IMR-90 (cell line): Measurements from ENCODE around the gene AFDN. TPM values are rescaled to one million over a fixed set of nuclear protein-coding genes. Genes with fewer than 3 reads are reported as not detected.
A peak's percentile ranks its signal among the peaks of the same experiment; 100 is the strongest.

Experiments used
- ATAC-seq: fragments of 200-7000 bp; cut with Tn5 transposase; 2 replicates; pipeline ENCODE4 v1.9.1; 2020; ENCODE audit warnings: low read depth, mild to moderate bottlenecking, moderate library complexity
- BruUV-seq: library from RNA; stranded (reverse); fragments of 400-500 nt; replicated peaks from 2 replicates; lab custom pipeline; 2021; lab: Mats Ljungman, UMichigan
- CTCF ChIA-PET: fragments of 300-600 bp; formaldehyde crosslinking; extraction: SDS; loops from one replicate; lab custom pipeline; 2021; ENCODE audit warnings: antibody characterized with exemption; lab: Yijun Ruan, JAX
- POLR2A ChIA-PET: fragments of 300-600 bp; sonication (Branson Sonifier 250); formaldehyde crosslinking; loops from one replicate; lab custom pipeline; 2022; ENCODE audit warnings: antibody characterized with exemption; ENCODE audit not compliant: unreplicated experiment; lab: Charles Lee
- DNase-seq: peaks from one replicate; pipeline ENCODE4 v3.0.0; 2013
- H2AFZ ChIP-seq: replicated peaks from 2 replicates; pipeline ENCODE3; 2013; ENCODE audit warnings: low read length, mild to moderate bottlenecking; ENCODE audit not compliant: poor library complexity
- H2AK5ac ChIP-seq: 2 replicates; pipeline ENCODE4 v1.6.1; 2013; ENCODE audit warnings: low read depth, low read length, inconsistent platforms
- H2AK9ac ChIP-seq: replicated peaks from 2 replicates; pipeline ENCODE3; 2013; ENCODE audit warnings: mild to moderate bottlenecking, low read depth, low read length, moderate library complexity; ENCODE audit not compliant: poor library complexity
- H2BK120ac ChIP-seq: 2 replicates; pipeline ENCODE4 v1.6.1; 2013; ENCODE audit warnings: low read depth, low read length, inconsistent platforms
- H2BK15ac ChIP-seq: 3 replicates; pipeline ENCODE4 v1.6.1; 2013; ENCODE audit warnings: low read depth, low read length, inconsistent platforms
- H2BK20ac ChIP-seq: 2 replicates; pipeline ENCODE4 v1.6.1; 2013; ENCODE audit warnings: low read depth, mild to moderate bottlenecking, inconsistent platforms, low read length, moderate library complexity
- H2BK5ac ChIP-seq: 2 replicates; pipeline ENCODE4 v1.6.1; 2013; ENCODE audit warnings: mild to moderate bottlenecking, low read depth, low read length, inconsistent platforms; ENCODE audit not compliant: poor library complexity, severe bottlenecking
- H3K14ac ChIP-seq: replicated peaks from 2 replicates; pipeline ENCODE4 v1.6.1; 2013; ENCODE audit warnings: low read depth, low read length, inconsistent platforms
- H3K18ac ChIP-seq: 2 replicates; pipeline ENCODE4 v1.6.1; 2013; ENCODE audit warnings: low read depth, low read length, control low read depth
- H3K23ac ChIP-seq: 2 replicates; pipeline ENCODE4 v1.6.1; 2013; ENCODE audit warnings: low read depth, low read length, inconsistent platforms
- H3K27ac ChIP-seq: 2 replicates; pipeline ENCODE4 v1.5.1; 2013; ENCODE audit warnings: mild to moderate bottlenecking, control low read depth, low read length; ENCODE audit not compliant: insufficient read depth
- H3K27me3 ChIP-seq: 2 replicates; pipeline ENCODE4 v1.6.1; 2013; ENCODE audit warnings: low read length; ENCODE audit not compliant: control insufficient read depth, insufficient read depth
- H3K36me3 ChIP-seq: 2 replicates; pipeline ENCODE4 v1.6.1; 2013; ENCODE audit warnings: low read length, mixed read lengths; ENCODE audit not compliant: control insufficient read depth, insufficient read depth
- H3K4ac ChIP-seq: 2 replicates; pipeline ENCODE4 v1.6.1; 2013; ENCODE audit warnings: low read depth, low read length, inconsistent platforms
- H3K4me1 ChIP-seq: 2 replicates; pipeline ENCODE4 v1.6.1; 2013; ENCODE audit warnings: low read length, mixed read lengths; ENCODE audit not compliant: control insufficient read depth, insufficient read depth
- H3K4me2 ChIP-seq: 2 replicates; pipeline ENCODE4 v1.6.1; 2013; ENCODE audit warnings: low read depth, mild to moderate bottlenecking, control low read depth, low read length, moderate library complexity
- H3K4me3 ChIP-seq: 2 replicates; pipeline ENCODE4 v1.5.1; 2013; ENCODE audit warnings: low read depth, mild to moderate bottlenecking, control low read depth, low read length, moderate library complexity; ENCODE audit not compliant: insufficient read depth
- H3K56ac ChIP-seq: 2 replicates; pipeline ENCODE4 v1.6.1; 2013; ENCODE audit warnings: low read length, inconsistent platforms; ENCODE audit not compliant: insufficient read depth; ENCODE audit errors: extremely low read depth
- H3K79me1 ChIP-seq, 2 experiments: 2 replicates each; pipeline ENCODE4 v1.6.1; 2013; ENCODE audit warnings: low read length in 2 of 2, inconsistent platforms in 1 of 2, low read depth in 1 of 2
- H3K9ac ChIP-seq: 2 replicates; pipeline ENCODE4 v1.6.1; 2013; ENCODE audit warnings: low read depth, low read length, control low read depth
- H3K9me1 ChIP-seq: 2 replicates; pipeline ENCODE4 v1.6.1; 2013; ENCODE audit warnings: low read length, inconsistent platforms; ENCODE audit not compliant: insufficient read depth
- H3K9me3 ChIP-seq: 2 replicates; pipeline ENCODE4 v1.6.1; 2013; ENCODE audit warnings: low read length; ENCODE audit not compliant: control insufficient read depth, insufficient read depth
- H4K20me1 ChIP-seq: 2 replicates; pipeline ENCODE4 v1.6.1; 2013; ENCODE audit warnings: low read length, inconsistent platforms; ENCODE audit not compliant: insufficient read depth
- H4K5ac ChIP-seq: 2 replicates; pipeline ENCODE4 v1.6.1; 2013; ENCODE audit warnings: mild to moderate bottlenecking, low read depth, low read length, control low read depth
- H4K8ac ChIP-seq, 2 experiments: 2 replicates each; pipeline ENCODE4 v1.6.1; 2013; ENCODE audit warnings: low read depth in 2 of 2, low read length in 2 of 2, control low read depth in 1 of 2, inconsistent platforms in 1 of 2
- H4K91ac ChIP-seq: 2 replicates; pipeline ENCODE4 v1.6.1; 2013; ENCODE audit warnings: low read depth, low read length, inconsistent platforms; ENCODE audit not compliant: insufficient read depth
- CTCF ChIP-seq: conservative IDR thresholded peaks from 2 replicates; pipeline ENCODE4 v1.5.1; 2012; ENCODE audit warnings: mild to moderate bottlenecking, low read depth, low read length, improper control_type of control experiment
- FOS ChIP-seq: fragments of 150-350 bp; IDR thresholded peaks from 2 replicates; pipeline ENCODE4 v1.6.1; 2016; ENCODE audit warnings: low read depth, low read length
- MAFK ChIP-seq: IDR thresholded peaks from 2 replicates; pipeline ENCODE4 v1.6.1; 2012; ENCODE audit warnings: low read depth, low read length, improper control_type of control experiment
- WGBS, 2 experiments: methylation state at CpG; one replicate each; pipeline versions ENCODE4 v1.1.5 to v1.1.7; 2013; ENCODE audit warnings: missing lambda C conversion rate in 2 of 2; ENCODE audit not compliant: insufficient read length in 1 of 2; ENCODE audit errors: extremely low coverage in 2 of 2; 5-methylcytosine and 5-hydroxymethylcytosine counted together
- dilution Hi-C: fragments of 300-500 bp; cut with HindIII; formaldehyde crosslinking; loops from one replicate; pipeline ENCODE4 v1.14.3; 2018; ENCODE audit warnings: low sequenced_read_pairs; ENCODE audit not compliant: unreplicated experiment
- in situ Hi-C: fragments of 300-500 bp; cut with MboI; formaldehyde crosslinking; loops from 3 replicates; pipeline ENCODE4 v1.14.3; 2019; ENCODE audit warnings: low sequenced_read_pairs, inconsistent platforms, mixed read lengths
- intact Hi-C: fragments of 100-400 bp; cut with micrococcal nuclease; formaldehyde crosslinking; loops from 2 replicates; pipeline ENCODE4 v1.10.0; 2022
- polyA plus RNA-seq, 3 experiments: library from polyadenylated mRNA; depleted of rRNA; stranded (reverse); fragments of >200 nt; gene quantifications; 2 replicates each; pipeline ENCODE4 v1.2.3, GENCODE V29; 2012; ENCODE audit warnings: low replicate concordance in 1 of 3
- total RNA-seq: library from RNA; depleted of rRNA; stranded (reverse); fragments of >200 nt; gene quantifications from 2 replicates; pipeline ENCODE4 v1.2.3, GENCODE V29; 2012

AFDN gene
- total and polyA plus RNA-seq, 2 of the 4 experiments (the other 2 are of a cell fraction) = 11.6 to 20.8 TPM

- no peak overlapping the region for H3K4me3 ChIP-seq
- POLR2A ChIA-PET = no interaction called here
Measured at GRCh38 chr6:167906899-167907298, 80.2 kb downstream of the AFDN start.

More at GRCh38 chr6:167906899-167907298, 80.2 kb downstream of the AFDN start:
- Histone ChIP-seq H2BK20ac (no peak overlapping the region), H4K91ac (no peak overlapping the region), H3K23ac (no peak overlapping the region), H3K9me3 (no peaks in the 10 kb centered on the region), H2BK15ac (no peak overlapping the region), H3K27ac (no peak overlapping the region), H2BK120ac (no peak overlapping the region), H3K14ac (no peak overlapping the region), H3K4ac (no peak overlapping the region), H3K36me3 (peaks cover 2% of the 10 kb centered on the region; the same call in 1 of the 2 replicates), H4K20me1 (no peaks in the 10 kb centered on the region), H3K18ac (no peak overlapping the region), H2AK9ac (no peak overlapping the region), H3K4me2 (no peak overlapping the region), H3K4me1 (no peaks in the 10 kb centered on the region), H4K8ac (no peak overlapping the region), H2BK5ac (no peak overlapping the region), H4K5ac (no peak overlapping the region), H3K79me1 (no peaks in the 10 kb centered on the region), H3K56ac (no peak overlapping the region), H2AFZ (no peak overlapping the region), H3K9ac (no peak overlapping the region), H3K27me3 (no peaks in the 10 kb centered on the region), H2AK5ac (no peak overlapping the region), H3K9me1 (peaks cover 3% of the 10 kb centered on the region; the same call in 1 of the 2 replicates)
- intact Hi-C loops = loop anchor here (5.0 kb wide), 1 partner anchor 145 kb away; no protein-coding TSS in a partner anchor
- no TSS peak for BruUV-seq
- DNase-seq (no peak), ATAC-seq (peak; percentile 53)
- no CpG with 5 or more reads among the region's 10 CpGs for WGBS, 2 experiments
- in situ Hi-C loops = loop anchor here (25.0 kb wide), 1 partner anchor 980 kb away; no protein-coding TSS in a partner anchor
- TF ChIP-seq CTCF = no peak
- no peak for TF ChIP-seq FOS
- TF ChIP-seq MAFK = no peak
- CTCF ChIA-PET = interaction anchor here (1.1 to 2.8 kb wide), 2 partner anchors 226 to 1051 kb away, joined by 3 to 10 read pairs; no protein-coding TSS in a partner anchor
- dilution Hi-C loops = no loop called here
